ENCODE measurements around the gene HOXA4.

HOXA4 gene

GRCh38 chr7:27130540-27131389 is at the start of gene HOXA4:
Gene HOXA4 (minus strand): TSS chr7:27130757. CDS start chr7:27130733, 24 bp downstream.
- FAIRE-seq: no peak

GRCh38 chr7:27179503-27180430 is 49.2 kb upstream of the HOXA4 start:
- DNase-seq (ENCODE audit: low spot score): peak; percentile 82
- peak; percentile 77 for FAIRE-seq

More at GRCh38 chr7:27130540-27131389, at the start of gene HOXA4:
- peak; percentile 82 for DNase-seq (ENCODE audit: low spot score)

- DNase-seq (ENCODE audit: low spot score) (no peak), FAIRE-seq (no peak)
Observed at GRCh38 chr7:27179030-27179429, 48.5 kb upstream of the HOXA4 start.

- DNase-seq (ENCODE audit: low spot score) (peak; percentile 58), FAIRE-seq (peak; percentile 23)
Observed at GRCh38 chr7:27178366-27178765, 47.8 kb upstream of the HOXA4 start.

GRCh38 chr7:27177795-27178320 is 47.3 kb upstream of the HOXA4 start:
- FAIRE-seq (no peak), DNase-seq (ENCODE audit: low spot score) (no peak)

GRCh38 chr7:27176962-27177794 is 46.6 kb upstream of the HOXA4 start:
- no peak for FAIRE-seq

GRCh38 chr7:27176524-27176845 is 45.9 kb upstream of the HOXA4 start:
- peak; percentile 27 for FAIRE-seq
- DNase-seq (ENCODE audit: low spot score): peak; percentile 29

More at GRCh38 chr7:27176962-27177794, 46.6 kb upstream of the HOXA4 start:
- DNase-seq (ENCODE audit: low spot score): no peak

- FAIRE-seq (no peak), DNase-seq (ENCODE audit: low spot score) (no peak)
Observed at GRCh38 chr7:27175626-27176523, 45.3 kb upstream of the HOXA4 start.

- FAIRE-seq: no peak
- DNase-seq (ENCODE audit: low spot score): peak; percentile 71
Observed at GRCh38 chr7:27174874-27175625, 44.5 kb upstream of the HOXA4 start.

GRCh38 chr7:27173956-27174873 is 43.7 kb upstream of the HOXA4 start, which contains the start of gene HOXA10:
Gene HOXA10 (minus strand): TSS chr7:27174320. CDS start chr7:27174306, 14 bp downstream.
- FAIRE-seq (no peak), DNase-seq (ENCODE audit: low spot score) (peak; percentile 50)

- FAIRE-seq: no peak
- DNase-seq (ENCODE audit: low spot score): no peak
Observed at GRCh38 chr7:27173511-27173955, 43.0 kb upstream of the HOXA4 start.

GRCh38 chr7:27172823-27173510 is 42.4 kb upstream of the HOXA4 start:
- DNase-seq (ENCODE audit: low spot score) (peak; percentile 57), FAIRE-seq (no peak)

- DNase-seq (ENCODE audit: low spot score): peak; percentile 41
- FAIRE-seq: no peak
Observed at GRCh38 chr7:27172315-27172774, 41.8 kb upstream of the HOXA4 start.

GRCh38 chr7:27171637-27172314 is 41.2 kb upstream of the HOXA4 start:
- FAIRE-seq: no peak
- DNase-seq (ENCODE audit: low spot score): peak; percentile 51

GRCh38 chr7:27171325-27171636 is 40.7 kb upstream of the HOXA4 start:
- FAIRE-seq: no peak
- peak; percentile 61 for DNase-seq (ENCODE audit: low spot score)

GRCh38 chr7:27170426-27171324 is 40.1 kb upstream of the HOXA4 start:
- FAIRE-seq: peak; percentile 77
- peak; percentile 17 for DNase-seq (ENCODE audit: low spot score)
